HG03060 (cell line): ENCODE results near the gene SPHK1.

Source experiments
- ATAC-seq: cut with Tn5 transposase; IDR thresholded peaks from one replicate; pipeline ENCODE4 v1.9.1; 2021; ENCODE audit warnings: low read depth, moderate number of reproducible peaks; ENCODE audit not compliant: unreplicated experiment

SPHK1 gene

GRCh38 chr17:76383546-76384221 lies 725 bp upstream of the SPHK1 start:
- ATAC-seq: no peak

- no peak for ATAC-seq
Measured at GRCh38 chr17:76384987-76385891, 830 bp downstream of the SPHK1 start.

GRCh38 chr17:76385892-76386786 lies 1.7 kb downstream of the SPHK1 start:
- ATAC-seq: no peak

DNA sequence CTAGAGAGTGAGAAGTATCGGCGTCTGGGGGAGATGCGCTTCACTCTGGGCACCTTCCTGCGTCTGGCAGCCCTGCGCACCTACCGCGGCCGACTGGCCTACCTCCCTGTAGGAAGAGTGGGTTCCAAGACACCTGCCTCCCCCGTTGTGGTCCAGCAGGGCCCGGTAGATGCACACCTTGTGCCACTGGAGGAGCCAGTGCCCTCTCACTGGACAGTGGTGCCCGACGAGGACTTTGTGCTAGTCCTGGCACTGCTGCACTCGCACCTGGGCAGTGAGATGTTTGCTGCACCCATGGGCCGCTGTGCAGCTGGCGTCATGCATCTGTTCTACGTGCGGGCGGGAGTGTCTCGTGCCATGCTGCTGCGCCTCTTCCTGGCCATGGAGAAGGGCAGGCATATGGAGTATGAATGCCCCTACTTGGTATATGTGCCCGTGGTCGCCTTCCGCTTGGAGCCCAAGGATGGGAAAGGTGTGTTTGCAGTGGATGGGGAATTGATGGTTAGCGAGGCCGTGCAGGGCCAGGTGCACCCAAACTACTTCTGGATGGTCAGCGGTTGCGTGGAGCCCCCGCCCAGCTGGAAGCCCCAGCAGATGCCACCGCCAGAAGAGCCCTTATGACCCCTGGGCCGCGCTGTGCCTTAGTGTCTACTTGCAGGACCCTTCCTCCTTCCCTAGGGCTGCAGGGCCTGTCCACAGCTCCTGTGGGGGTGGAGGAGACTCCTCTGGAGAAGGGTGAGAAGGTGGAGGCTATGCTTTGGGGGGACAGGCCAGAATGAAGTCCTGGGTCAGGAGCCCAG lies 2.8 kb downstream of the SPHK1 start:
- ATAC-seq: no peak

- no peak for ATAC-seq
Measured at GRCh38 chr17:76388966-76389888, 4.8 kb downstream of the SPHK1 start.

DNA sequence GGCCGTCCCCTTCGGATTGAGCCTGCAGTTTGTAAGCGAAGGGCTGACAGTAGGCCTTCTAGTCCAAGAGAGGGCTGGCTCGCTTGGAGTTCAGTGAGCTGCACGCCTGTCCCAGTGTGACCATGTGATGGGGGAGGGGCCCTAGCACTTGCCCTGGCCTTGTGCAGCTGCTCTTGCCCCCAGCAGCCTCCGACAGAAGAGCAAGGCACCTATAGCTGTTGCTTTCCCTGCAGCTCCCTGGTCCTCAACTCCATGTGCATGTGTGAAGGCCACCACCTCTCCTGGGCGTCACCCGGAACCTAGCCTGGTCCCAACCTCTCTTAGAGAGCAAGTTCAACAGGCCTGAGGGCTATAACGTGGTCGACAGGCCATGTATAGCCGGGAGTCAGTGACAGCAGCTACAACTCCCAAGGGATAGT lies 5.6 kb downstream of the SPHK1 start:
- ATAC-seq: no peak

GRCh38 chr17:76391200-76391715 lies 6.8 kb downstream of the SPHK1 start:
- ATAC-seq: no peak

DNA sequence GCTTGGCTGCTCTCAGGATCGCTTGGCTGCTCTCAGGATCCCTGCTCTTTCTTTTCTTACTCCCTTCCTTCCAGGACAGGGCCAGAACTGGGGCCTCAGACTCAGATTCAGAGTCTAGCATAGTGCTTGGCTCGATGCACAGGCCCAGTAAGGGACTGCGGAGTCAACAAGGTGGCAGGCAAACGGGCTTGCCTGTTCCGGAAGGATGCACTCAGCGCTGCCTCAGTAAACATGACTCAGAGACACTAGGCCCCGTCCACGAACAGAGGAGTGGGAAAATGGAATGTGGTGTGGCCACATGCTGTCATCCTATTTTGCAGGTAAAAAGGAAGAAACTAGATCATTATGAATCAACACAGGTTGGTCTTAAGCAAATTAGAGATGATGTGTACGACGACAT lies 9.8 kb downstream of the SPHK1 start:
- no peak for ATAC-seq

DNA sequence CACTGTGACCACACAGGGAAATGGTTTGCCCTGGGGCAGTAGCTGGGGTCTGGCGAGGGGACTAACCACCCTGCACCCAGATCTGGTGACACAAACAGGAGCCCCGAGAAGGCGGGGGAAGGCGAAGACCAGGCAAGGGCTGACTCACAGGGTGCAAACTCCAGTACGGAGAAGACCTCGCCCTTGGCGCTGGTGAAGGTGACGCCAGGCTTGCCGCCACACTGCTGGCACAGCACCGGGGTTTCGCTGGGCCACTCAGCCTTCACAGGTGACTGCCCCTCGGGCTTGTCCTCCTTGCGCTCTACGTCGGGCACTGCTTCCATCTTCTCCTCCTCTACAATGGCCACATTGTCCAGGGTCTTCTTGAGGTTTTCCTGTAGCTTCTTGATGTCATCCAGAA lies 11.6 kb downstream of the SPHK1 start:
- ATAC-seq: no peak

DNA sequence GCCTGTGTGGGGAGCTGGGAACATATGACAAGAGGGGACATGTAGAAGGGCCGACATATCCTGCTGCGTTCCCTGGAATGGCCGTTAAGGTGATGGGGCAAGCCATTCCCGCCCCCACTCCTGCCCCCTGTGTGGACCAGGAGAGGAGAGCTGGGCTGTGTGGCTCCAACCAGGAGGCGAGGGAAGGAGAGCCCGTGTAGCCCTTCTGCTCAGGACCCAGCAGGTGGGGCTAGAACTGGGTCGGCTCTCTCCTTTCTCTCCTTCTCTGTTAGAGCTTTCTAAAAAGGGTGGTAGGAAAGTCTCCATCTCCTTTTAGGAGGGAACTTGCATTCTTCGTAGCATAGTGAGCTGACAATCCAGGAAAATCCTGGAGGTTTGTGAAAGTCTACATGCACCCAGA lies 12.8 kb downstream of the SPHK1 start:
- no peak for ATAC-seq

DNA sequence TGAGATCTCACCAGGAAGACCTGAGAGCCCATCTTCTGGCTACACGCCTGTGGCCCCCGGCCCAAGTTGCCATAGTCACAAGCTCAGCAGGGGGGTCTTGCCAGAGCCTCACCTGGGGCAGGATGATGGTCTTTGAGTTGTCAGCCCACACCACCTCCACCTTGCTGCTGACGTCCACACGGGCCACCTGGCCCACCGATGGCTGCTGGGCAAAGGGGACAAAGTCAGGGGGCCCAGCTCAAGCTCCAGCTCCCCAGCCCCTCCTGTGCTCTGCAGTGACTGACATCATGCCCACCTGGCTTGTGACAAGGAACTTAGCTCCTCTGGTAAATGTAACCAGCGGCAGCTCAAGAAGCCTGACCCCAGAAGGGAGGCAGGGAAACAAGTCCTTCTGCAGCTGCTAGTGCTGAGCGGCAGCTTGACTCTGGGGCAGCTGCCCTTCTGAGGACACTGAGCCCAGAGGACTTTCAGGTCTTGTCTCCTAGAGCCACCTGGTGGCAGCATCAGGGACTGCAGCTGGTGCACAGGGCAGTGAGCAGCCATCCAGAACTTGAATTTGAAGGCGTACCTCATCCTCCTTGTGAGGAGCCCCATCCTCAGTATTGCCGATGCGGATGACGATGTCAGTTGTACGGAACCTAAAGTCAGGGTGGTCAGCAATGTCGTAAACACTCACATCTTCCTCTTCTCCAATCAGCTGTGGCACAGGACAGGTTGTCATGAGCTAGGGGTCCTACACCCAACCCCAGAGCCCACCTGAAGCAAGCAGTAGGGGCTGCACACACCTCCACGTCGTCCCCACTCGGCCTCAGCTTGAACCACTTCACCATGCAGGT lies 13.5 kb downstream of the SPHK1 start:
- no peak for ATAC-seq

GRCh38 chr17:76398523-76399174 lies 14.2 kb downstream of the SPHK1 start:
- ATAC-seq: no peak

DNA sequence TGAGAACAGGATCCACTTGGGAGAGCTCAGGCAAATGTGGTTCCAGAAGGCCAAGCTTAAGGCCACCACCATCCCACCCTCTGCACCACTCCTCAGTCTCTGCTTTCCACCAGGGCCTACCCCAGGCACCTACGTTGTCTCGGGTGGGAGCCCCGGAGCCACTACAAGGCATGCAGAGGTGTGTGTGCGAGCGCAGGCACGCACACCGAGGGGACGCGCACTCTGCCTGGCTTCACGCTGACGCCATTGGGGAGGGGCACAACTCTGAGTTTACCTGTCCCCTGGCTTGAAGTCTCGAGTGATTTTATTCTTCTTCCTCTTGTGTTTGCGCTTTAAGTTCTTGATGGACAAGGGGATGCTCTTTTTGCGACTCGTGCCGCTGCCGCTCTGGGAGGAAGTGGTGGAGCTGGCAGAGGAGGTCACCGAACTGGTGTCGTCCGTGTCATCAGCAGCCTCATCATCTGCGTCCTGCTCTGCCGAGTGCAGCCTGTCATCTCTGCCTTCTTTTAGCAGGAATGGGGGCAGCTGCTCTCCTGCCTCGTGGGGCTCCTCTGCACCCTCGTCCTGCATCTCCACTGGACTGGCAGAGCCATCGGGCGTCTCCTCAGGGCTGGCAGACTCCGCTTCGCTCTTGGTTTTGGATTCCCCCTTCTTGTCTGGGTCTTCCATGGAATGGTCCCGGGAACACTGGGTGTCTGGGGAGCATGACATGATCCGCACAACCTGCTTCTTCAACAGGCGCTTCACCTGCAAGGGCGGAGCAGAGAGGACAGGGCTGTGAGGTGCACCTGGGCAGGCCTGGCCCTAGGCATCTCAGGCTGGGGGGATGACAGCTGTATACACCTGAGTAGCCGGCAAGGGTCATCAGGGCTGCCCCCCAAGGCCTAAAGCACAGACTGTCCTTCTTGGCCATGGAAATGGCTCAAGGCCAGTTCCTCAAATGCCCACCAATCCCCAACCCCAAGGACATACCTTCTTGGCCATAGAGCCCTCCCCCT lies 15.1 kb downstream of the SPHK1 start:
- no peak for ATAC-seq

- no peak for ATAC-seq
Measured at GRCh38 chr17:76402711-76403110, 18.3 kb downstream of the SPHK1 start.

DNA sequence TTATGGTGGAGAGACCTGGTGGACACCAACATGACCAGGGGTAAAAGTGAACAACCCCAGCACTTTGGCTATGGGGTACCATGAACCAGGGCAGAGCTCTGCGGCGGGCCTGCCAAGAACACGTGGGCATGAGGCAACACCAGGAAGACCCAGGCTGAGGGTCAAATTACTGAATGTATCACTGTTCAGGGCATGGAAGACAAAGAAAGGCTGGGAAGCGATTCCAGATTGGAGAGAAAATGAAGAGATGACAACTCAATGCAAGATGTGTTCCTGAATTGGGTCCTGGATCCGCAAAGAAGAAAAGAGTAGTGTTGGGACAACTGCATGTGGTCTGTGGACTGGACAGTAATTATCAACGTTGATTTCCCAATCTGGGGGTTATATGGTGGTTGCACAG lies 19.8 kb downstream of the SPHK1 start:
- no peak for ATAC-seq

DNA sequence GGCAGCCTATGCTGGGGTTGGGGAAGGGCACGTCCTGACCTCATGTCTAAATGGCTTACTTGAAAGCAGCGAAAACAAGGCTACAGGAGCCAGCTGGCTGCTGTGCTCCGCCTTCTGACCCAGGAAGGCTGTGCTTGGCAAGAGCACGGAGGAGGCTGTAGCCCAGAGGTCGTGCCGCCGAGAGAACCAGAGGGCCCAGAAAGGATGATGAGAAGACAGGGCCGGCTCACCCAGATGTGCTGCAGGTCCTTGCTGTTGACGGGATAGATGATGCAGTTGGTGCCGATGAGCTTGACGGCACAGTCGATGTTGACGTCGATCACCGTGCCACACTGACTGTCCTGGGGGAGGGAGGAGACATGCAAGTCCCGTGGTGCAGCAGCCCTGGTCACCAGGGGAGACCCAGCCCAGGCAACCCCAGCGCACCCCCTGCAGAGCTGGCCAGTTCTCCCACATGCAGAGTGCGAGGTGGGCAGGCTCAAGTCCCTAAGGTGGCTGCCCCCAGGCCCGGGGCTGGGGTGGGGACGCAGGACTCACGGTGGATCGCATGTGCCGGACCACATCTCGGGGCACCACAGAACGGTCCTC lies 20.7 kb downstream of the SPHK1 start:
- ATAC-seq: no peak
